Duodenal mucosa (tissue), 2 donors: Measurements from ENCODE around the gene SLC16A7.
"Not testable (repeated sequence)": the region's sequence is repeated elsewhere in the genome, so short reads cannot be mapped to it uniquely, and the experiment has no call there.

Experiments used
- H3K27ac ChIP-seq: one replicate; pipeline ENCODE4 v1.7.0; 2013; ENCODE audit warnings: low read depth, low read length
- H3K27me3 ChIP-seq, 2 donors: one replicate each; pipeline ENCODE4 v1.7.0; 2013; ENCODE audit warnings: low read length in 2 of 2, control low read depth in 1 of 2; ENCODE audit not compliant: insufficient read depth in 2 of 2, control insufficient read depth in 1 of 2
- H3K36me3 ChIP-seq, 2 donors: one replicate each; pipeline ENCODE4 v1.7.0; 2013; ENCODE audit warnings: low read length in 2 of 2, control low read depth in 1 of 2; ENCODE audit not compliant: insufficient read depth in 2 of 2, control insufficient read depth in 1 of 2
- H3K4me1 ChIP-seq, 2 donors: one replicate each; pipeline ENCODE4 v1.7.0; 2013; ENCODE audit warnings: low read length in 2 of 2, control low read depth in 1 of 2; ENCODE audit not compliant: insufficient read depth in 2 of 2, control insufficient read depth in 1 of 2
- H3K4me3 ChIP-seq, 2 donors: one replicate each; pipeline ENCODE4 v1.7.0; 2013; ENCODE audit warnings: low read length in 2 of 2, low read depth in 1 of 2
- H3K9ac ChIP-seq, 2 donors: one replicate each; pipeline ENCODE4 v1.7.0; 2013; ENCODE audit warnings: low read length in 2 of 2, low read depth in 1 of 2
- H3K9me3 ChIP-seq, 2 donors: one replicate each; pipeline ENCODE4 v1.7.0; 2013; ENCODE audit warnings: low read length in 2 of 2, control low read depth in 1 of 2; ENCODE audit not compliant: control insufficient read depth in 1 of 2

The SLC16A7 gene

GRCh38 chr12:59744564-59744963, 148.7 kb downstream of the SLC16A7 start:
- Histone ChIP-seq H3K27ac (no peak overlapping the region), H3K9ac (no peak overlapping the region), H3K4me1 (no peaks in the 10 kb centered on the region), H3K4me3 (no peak overlapping the region), H3K36me3 (no peaks in the 10 kb centered on the region), H3K9me3 (no peaks in the 10 kb centered on the region), H3K27me3 (no peaks in the 10 kb centered on the region)

DNA sequence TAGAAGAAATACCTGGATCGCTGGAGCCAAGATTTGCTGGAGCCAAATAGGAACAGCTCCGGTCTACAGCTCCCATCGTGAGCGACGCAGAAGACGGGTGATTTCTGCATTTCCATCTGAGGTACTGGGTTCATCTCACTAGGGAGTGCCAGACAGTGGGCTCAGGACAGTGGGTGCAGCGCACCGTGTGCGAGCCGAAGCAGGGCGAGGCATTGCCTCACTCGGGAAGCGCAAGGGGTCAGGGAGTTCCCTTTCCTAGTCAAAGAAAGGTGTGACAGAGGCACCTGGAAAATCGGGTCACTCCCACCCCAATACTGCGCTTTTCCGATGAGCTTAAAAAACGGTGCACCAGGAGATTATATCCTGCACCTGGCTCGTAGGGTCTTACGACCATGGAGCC, 155.3 kb downstream of the SLC16A7 start:
- H3K9ac ChIP-seq, H3K36me3 ChIP-seq, H3K27ac ChIP-seq, H3K4me3 ChIP-seq, H3K4me1 ChIP-seq, H3K9me3 ChIP-seq, H3K27me3 ChIP-seq: not testable (repeated sequence)

- Histone ChIP-seq H3K9me3 (no peaks in the 10 kb centered on the region), H3K27me3 (no peaks in the 10 kb centered on the region), H3K9ac (no peak overlapping the region), H3K4me3 (no peak overlapping the region), H3K36me3 (no peaks in the 10 kb centered on the region), H3K27ac (no peak overlapping the region), H3K4me1 (no peaks in the 10 kb centered on the region)
These were observed 165.7 kb downstream of the SLC16A7 start for GRCh38 chr12:59761542-59761941.

- H3K27ac ChIP-seq: no peak overlapping the region
- H3K9me3 ChIP-seq: peaks cover 0 to 5% of the 10 kb centered on the region in 2 donors
These were observed 168.0 kb downstream of the SLC16A7 start for GRCh38 chr12:59763835-59764234.

DNA sequence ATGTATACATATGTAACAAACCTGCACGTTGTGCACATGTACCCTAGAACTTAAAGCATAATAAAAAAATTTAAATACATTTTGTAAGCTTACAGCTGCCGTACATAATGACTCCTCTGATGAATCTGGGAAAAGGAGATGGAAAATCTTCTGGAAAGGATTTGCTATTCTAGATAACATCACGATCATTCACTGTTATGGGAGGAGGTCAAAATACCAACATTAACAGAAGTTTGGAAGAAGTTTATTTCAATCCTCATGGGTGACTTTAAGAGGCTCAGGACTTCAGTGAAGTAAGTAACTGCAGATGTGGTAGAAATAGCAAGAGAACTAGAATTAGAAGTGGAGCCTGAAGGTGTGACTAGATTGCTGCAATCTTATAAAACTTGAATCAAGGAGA, 172.2 kb downstream of the SLC16A7 start:
- no peak overlapping the region for H3K4me3 ChIP-seq
- H3K9me3 ChIP-seq: peaks cover 0 to 5% of the 10 kb centered on the region in 2 donors
- no peaks in the 10 kb centered on the region for H3K4me1 ChIP-seq
- H3K27me3 ChIP-seq: no peaks in the 10 kb centered on the region
- H3K27ac ChIP-seq: no peak overlapping the region
- no peak overlapping the region for H3K9ac ChIP-seq
- no peaks in the 10 kb centered on the region for H3K36me3 ChIP-seq

More at GRCh38 chr12:59763835-59764234, 168.0 kb downstream of the SLC16A7 start:
- H3K4me3 ChIP-seq: no peak overlapping the region
- no peaks in the 10 kb centered on the region for H3K4me1 ChIP-seq
- no peak overlapping the region for H3K9ac ChIP-seq
- H3K27me3 ChIP-seq: no peaks in the 10 kb centered on the region
- no peaks in the 10 kb centered on the region for H3K36me3 ChIP-seq

- Histone ChIP-seq H3K9me3 (no peaks in the 10 kb centered on the region), H3K9ac (no peak overlapping the region), H3K4me1 (no peaks in the 10 kb centered on the region), H3K27me3 (no peaks in the 10 kb centered on the region), H3K4me3 (no peak overlapping the region), H3K36me3 (no peaks in the 10 kb centered on the region), H3K27ac (no peak overlapping the region)
These were observed 184.8 kb downstream of the SLC16A7 start for GRCh38 chr12:59780605-59781135.

GRCh38 chr12:59787610-59788009, 191.8 kb downstream of the SLC16A7 start:
- H3K9ac ChIP-seq: no peak overlapping the region
- H3K27ac ChIP-seq: no peak overlapping the region
- no peak overlapping the region for H3K4me3 ChIP-seq
- H3K4me1 ChIP-seq: no peaks in the 10 kb centered on the region
- no peaks in the 10 kb centered on the region for H3K36me3 ChIP-seq
- H3K9me3 ChIP-seq: no peaks in the 10 kb centered on the region
- H3K27me3 ChIP-seq: no peaks in the 10 kb centered on the region

DNA sequence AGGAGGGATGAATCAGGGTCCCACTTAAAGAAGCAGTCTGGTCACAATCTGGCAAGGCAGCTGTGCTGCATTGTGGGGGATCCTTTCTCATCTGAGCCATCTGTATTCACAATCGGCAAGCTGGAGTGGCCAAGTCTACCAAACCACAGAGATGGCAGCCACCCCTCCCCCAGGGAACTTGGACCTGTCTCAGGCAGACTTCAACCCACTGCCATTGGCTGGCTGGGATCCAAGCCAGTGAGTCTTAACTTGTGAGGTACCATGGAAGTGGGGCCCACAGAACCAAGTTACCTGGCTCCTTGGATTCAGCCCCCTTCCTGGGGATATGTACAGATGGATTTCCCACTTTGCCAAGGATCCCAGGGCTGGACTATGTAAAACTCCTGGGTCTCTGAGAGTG, 196.8 kb downstream of the SLC16A7 start:
- H3K27ac ChIP-seq: no peak overlapping the region
- H3K4me3 ChIP-seq: no peak overlapping the region
- H3K9ac ChIP-seq: no peak overlapping the region
- H3K36me3 ChIP-seq: no peaks in the 10 kb centered on the region
- no peaks in the 10 kb centered on the region for H3K27me3 ChIP-seq
- no peaks in the 10 kb centered on the region for H3K4me1 ChIP-seq
- H3K9me3 ChIP-seq: no peaks in the 10 kb centered on the region

DNA sequence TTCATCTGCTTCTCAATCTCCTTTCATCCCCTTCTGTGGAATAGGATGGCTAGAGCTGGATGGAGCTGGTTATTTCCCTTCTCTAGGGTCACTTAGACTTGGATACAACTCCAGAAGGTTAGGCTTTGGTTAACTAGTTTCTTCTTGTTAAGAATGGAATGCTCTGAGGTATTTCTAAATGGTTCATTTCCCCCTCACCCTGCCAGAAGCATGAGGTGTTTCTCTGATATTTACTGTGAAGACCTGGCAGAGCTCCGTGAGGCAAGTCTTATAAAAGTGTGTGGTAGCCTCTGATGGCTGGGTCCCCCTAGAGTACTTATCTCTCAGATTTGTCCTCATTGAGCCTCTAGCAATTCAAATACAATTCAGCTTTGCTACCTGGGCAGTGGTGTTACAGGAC, 207.9 kb downstream of the SLC16A7 start:
- no peak overlapping the region for H3K27ac ChIP-seq
- H3K4me3 ChIP-seq: peak overlapping the region in 1 of 2 donors; percentile 9
- H3K36me3 ChIP-seq: no peaks in the 10 kb centered on the region
- no peaks in the 10 kb centered on the region for H3K4me1 ChIP-seq
- H3K9ac ChIP-seq: no peak overlapping the region
- no peaks in the 10 kb centered on the region for H3K9me3 ChIP-seq
- H3K27me3 ChIP-seq: no peaks in the 10 kb centered on the region

- no peaks in the 10 kb centered on the region for H3K4me1 ChIP-seq
- H3K4me3 ChIP-seq: no peak overlapping the region
- H3K27me3 ChIP-seq: no peaks in the 10 kb centered on the region
- no peak overlapping the region for H3K27ac ChIP-seq
- no peaks in the 10 kb centered on the region for H3K9me3 ChIP-seq
- H3K36me3 ChIP-seq: no peaks in the 10 kb centered on the region
- H3K9ac ChIP-seq: no peak overlapping the region
These were observed 212.6 kb downstream of the SLC16A7 start for GRCh38 chr12:59808317-59808910.
